ENCODE results near the gene PABPN1L. TPM values are rescaled to one million over a fixed set of nuclear protein-coding genes. Genes with fewer than 3 reads are reported as not detected.

PABPN1L gene
- total RNA-seq, 1 donor from 2014 or later, result not detected

GRCh38 chr16:88868974-88869672 lies 2.7 kb upstream of the PABPN1L start:
- intact Hi-C loops (cut with DNase I), result no loop called here
- Histone ChIP-seq H3K9me3 (no peaks in the 10 kb centered on the region), H3K36me3 (no peaks in the 10 kb centered on the region), H3K4me3 (no peak overlapping the region), H3K4me1 (no peaks in the 10 kb centered on the region), H3K27me3 (no peaks in the 10 kb centered on the region), H3K27ac (no peak overlapping the region)
- DNase-seq (ENCODE audit: extremely low spot score in 2 of 2), result no peak
- TF ChIP-seq, protein P1, sequence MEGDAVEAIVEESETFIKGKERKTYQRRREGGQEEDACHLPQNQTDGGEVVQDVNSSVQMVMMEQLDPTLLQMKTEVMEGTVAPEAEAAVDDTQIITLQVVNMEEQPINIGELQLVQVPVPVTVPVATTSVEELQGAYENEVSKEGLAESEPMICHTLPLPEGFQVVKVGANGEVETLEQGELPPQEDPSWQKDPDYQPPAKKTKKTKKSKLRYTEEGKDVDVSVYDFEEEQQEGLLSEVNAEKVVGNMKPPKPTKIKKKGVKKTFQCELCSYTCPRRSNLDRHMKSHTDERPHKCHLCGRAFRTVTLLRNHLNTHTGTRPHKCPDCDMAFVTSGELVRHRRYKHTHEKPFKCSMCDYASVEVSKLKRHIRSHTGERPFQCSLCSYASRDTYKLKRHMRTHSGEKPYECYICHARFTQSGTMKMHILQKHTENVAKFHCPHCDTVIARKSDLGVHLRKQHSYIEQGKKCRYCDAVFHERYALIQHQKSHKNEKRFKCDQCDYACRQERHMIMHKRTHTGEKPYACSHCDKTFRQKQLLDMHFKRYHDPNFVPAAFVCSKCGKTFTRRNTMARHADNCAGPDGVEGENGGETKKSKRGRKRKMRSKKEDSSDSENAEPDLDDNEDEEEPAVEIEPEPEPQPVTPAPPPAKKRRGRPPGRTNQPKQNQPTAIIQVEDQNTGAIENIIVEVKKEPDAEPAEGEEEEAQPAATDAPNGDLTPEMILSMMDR (IDR thresholded peaks at IDR 0.05), result no peak
- TF ChIP-seq POLR2AphosphoS5 (IDR thresholded peaks at IDR 0.05; ENCODE audit: insufficient read depth in 1 of 2, low read depth in 1 of 2), result no peak
- no peak for TF ChIP-seq POLR2A (IDR thresholded peaks at IDR 0.05)

DNA sequence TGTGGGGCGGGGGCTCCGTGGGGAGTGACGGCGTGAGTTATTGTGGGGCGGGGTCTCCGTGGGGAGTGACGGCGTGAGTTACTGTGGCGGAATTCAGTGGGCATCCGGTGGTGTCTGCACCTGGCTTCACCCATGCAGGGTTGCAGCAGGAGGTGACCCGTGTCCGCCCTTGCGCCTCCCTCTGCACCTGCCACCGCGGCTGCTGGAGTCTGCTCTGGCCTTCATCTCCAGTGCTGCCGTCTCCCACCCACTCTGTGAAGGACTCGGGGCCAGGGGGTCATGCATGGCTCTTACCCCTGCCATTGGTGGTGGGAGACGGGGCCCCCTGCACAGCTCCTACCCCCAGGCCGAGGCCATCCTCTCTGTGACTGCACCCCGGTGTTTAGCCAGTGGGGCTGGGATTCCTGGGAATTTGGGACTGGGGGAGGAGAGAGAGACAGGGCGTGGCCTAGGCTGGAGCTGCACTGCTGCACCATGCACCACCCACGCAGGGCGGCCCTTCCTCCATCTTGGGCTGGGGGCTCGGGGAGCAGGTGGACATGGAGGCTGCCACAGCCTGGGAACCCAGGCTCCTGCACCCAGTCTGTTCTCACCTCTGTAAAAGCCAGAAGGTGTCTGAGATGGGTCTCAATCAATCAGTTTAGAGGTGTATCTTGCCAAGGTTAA lies 1.3 kb upstream of the PABPN1L start:
- H3K9me3 ChIP-seq, result no peaks in the 10 kb centered on the region
- H3K36me3 ChIP-seq, result no peaks in the 10 kb centered on the region
- DNase-seq (ENCODE audit: extremely low spot score in 2 of 2), result no peak
- intact Hi-C loops (cut with DNase I), result no loop called here
- H3K4me3 ChIP-seq, result no peak overlapping the region
- H3K4me1 ChIP-seq, result no peaks in the 10 kb centered on the region
- no peak for TF ChIP-seq POLR2AphosphoS5 (IDR thresholded peaks at IDR 0.05; ENCODE audit: insufficient read depth in 1 of 2, low read depth in 1 of 2)
- no peak overlapping the region for H3K27ac ChIP-seq
- H3K27me3 ChIP-seq, result no peaks in the 10 kb centered on the region

DNA sequence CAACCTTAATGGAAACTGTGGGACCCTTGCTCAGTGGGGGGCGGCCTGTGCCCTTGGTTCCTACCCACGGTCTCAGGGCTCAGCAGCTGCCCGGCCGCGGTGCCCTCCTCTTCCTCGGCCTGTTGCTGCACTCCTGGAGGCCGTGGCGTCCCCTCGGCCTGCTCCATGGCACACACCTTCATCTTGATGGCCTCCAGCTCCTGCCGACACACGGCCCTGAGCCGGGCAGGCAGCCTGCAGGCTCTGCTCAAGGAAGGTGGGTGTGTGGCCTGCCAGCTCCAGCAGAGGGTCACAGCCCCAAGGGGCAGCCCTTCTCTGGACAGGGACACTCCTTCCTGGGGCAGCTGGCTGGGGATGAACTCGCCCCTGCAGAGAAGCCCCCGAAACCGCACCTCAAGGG lies 718 bp downstream of the PABPN1L start:
- no peak overlapping the region for H3K27ac ChIP-seq
- H3K4me3 ChIP-seq, result no peak overlapping the region
- no peaks in the 10 kb centered on the region for H3K9me3 ChIP-seq
- H3K4me1 ChIP-seq, result no peaks in the 10 kb centered on the region
- intact Hi-C loops (cut with DNase I), result no loop called here
- no peaks in the 10 kb centered on the region for H3K27me3 ChIP-seq
- TF ChIP-seq, protein P1 (IDR thresholded peaks at IDR 0.05), result no peak
- TF ChIP-seq POLR2AphosphoS5 (IDR thresholded peaks at IDR 0.05; ENCODE audit: insufficient read depth in 1 of 2, low read depth in 1 of 2) (no peak), POLR2A (IDR thresholded peaks at IDR 0.05) (no peak)
- peaks cover 0 to 13% of the 10 kb centered on the region in 2 donors for H3K36me3 ChIP-seq
- no peak for DNase-seq (ENCODE audit: extremely low spot score in 2 of 2)

- TF ChIP-seq, protein P1 (IDR thresholded peaks at IDR 0.05), result no peak
- no peak for TF ChIP-seq POLR2AphosphoS5 (IDR thresholded peaks at IDR 0.05; ENCODE audit: insufficient read depth in 1 of 2, low read depth in 1 of 2)
- no peak for TF ChIP-seq POLR2A (IDR thresholded peaks at IDR 0.05)
These were observed 1.1 kb downstream of the PABPN1L start for GRCh38 chr16:88865310-88865709.

GRCh38 chr16:88864521-88864920 lies 1.9 kb downstream of the PABPN1L start:
- intact Hi-C loops (cut with DNase I), result no loop called here
- no peaks in the 10 kb centered on the region for H3K27me3 ChIP-seq
- TF ChIP-seq POLR2AphosphoS5 (IDR thresholded peaks at IDR 0.05; ENCODE audit: insufficient read depth in 1 of 2, low read depth in 1 of 2), result no peak
- TF ChIP-seq, protein P1 (IDR thresholded peaks at IDR 0.05), result no peak
- TF ChIP-seq POLR2A (IDR thresholded peaks at IDR 0.05), result no peak
- H3K27ac ChIP-seq, result no peak overlapping the region
- H3K4me3 ChIP-seq, result no peak overlapping the region
- H3K36me3 ChIP-seq, result peaks cover 0 to 25% of the 10 kb centered on the region in 2 donors
- no peaks in the 10 kb centered on the region for H3K9me3 ChIP-seq
- DNase-seq (ENCODE audit: extremely low spot score in 2 of 2), result no peak
- H3K4me1 ChIP-seq, result peaks cover 2% of the 10 kb centered on the region

More at GRCh38 chr16:88865310-88865709, 1.1 kb downstream of the PABPN1L start:
- Histone ChIP-seq H3K9me3 (no peaks in the 10 kb centered on the region), H3K27ac (no peak overlapping the region), H3K27me3 (no peaks in the 10 kb centered on the region), H3K4me3 (no peak overlapping the region), H3K4me1 (no peaks in the 10 kb centered on the region), H3K36me3 (peaks cover 0 to 17% of the 10 kb centered on the region in 2 donors)
- intact Hi-C loops (cut with DNase I), result no loop called here
- DNase-seq (ENCODE audit: extremely low spot score in 2 of 2), result no peak

All from vagina (tissue), 2 donors.